Trophoblast cell (in vitro differentiated cells and primary cell): Measurements from ENCODE around the gene C16orf74.

Experiments used
- DNase-seq, 2 donors: peaks; one replicate each; pipeline ENCODE4 v3.0.0-alpha.2; 2016
- H2AFZ ChIP-seq: 2 replicates; pipeline ENCODE4 v1.6.1; 2013; ENCODE audit warnings: low read length, moderate library complexity, mild to moderate bottlenecking; ENCODE audit not compliant: insufficient read depth, poor library complexity
- H2AK5ac ChIP-seq: 2 replicates; pipeline ENCODE4 v1.6.1; 2013; ENCODE audit warnings: mild to moderate bottlenecking, low read length
- H2BK120ac ChIP-seq: 2 replicates; pipeline ENCODE4 v1.6.1; 2013; ENCODE audit warnings: low read length, mild to moderate bottlenecking, moderate library complexity; ENCODE audit not compliant: insufficient read depth, poor library complexity
- H2BK12ac ChIP-seq: 2 replicates; pipeline ENCODE4 v1.6.1; 2013; ENCODE audit warnings: mild to moderate bottlenecking, low read length, moderate library complexity
- H2BK5ac ChIP-seq: 2 replicates; pipeline ENCODE4 v1.6.1; 2013; ENCODE audit warnings: low read length, low read depth, moderate library complexity, mild to moderate bottlenecking; ENCODE audit not compliant: poor library complexity
- H3K14ac ChIP-seq: 2 replicates; pipeline ENCODE4 v1.6.1; 2013; ENCODE audit warnings: mild to moderate bottlenecking, low read length
- H3K18ac ChIP-seq: 2 replicates; pipeline ENCODE4 v1.6.1; 2013; ENCODE audit warnings: mild to moderate bottlenecking, low read length
- H3K23ac ChIP-seq: 2 replicates; pipeline ENCODE4 v1.6.1; 2013; ENCODE audit warnings: low read length
- H3K27ac ChIP-seq: 2 replicates; pipeline ENCODE4 v1.5.1; 2013; ENCODE audit warnings: low read depth, mild to moderate bottlenecking, inconsistent platforms, low read length, moderate library complexity
- H3K27me3 ChIP-seq: 2 replicates; pipeline ENCODE4 v1.6.1; 2013; ENCODE audit warnings: inconsistent platforms, mild to moderate bottlenecking, low read length, moderate library complexity; ENCODE audit not compliant: insufficient read depth
- H3K36me3 ChIP-seq, 2 experiments: 1 replicate in 1 of 2; 2 replicates in 1 of 2; pipeline ENCODE4 v1.6.1; 2013; ENCODE audit warnings: low read length in 2 of 2, mild to moderate bottlenecking in 2 of 2, moderate library complexity in 1 of 2; ENCODE audit not compliant: insufficient read depth in 2 of 2, control insufficient read depth in 1 of 2
- H3K4ac ChIP-seq: 2 replicates; pipeline ENCODE4 v1.6.1; 2013; ENCODE audit warnings: low read depth, mild to moderate bottlenecking, low read length, moderate library complexity
- H3K4me1 ChIP-seq, 2 experiments: 1 replicate in 1 of 2; 2 replicates in 1 of 2; pipeline ENCODE4 v1.6.1; 2013; ENCODE audit warnings: low read length in 2 of 2, mild to moderate bottlenecking in 2 of 2, moderate library complexity in 1 of 2; ENCODE audit not compliant: insufficient read depth in 2 of 2, control insufficient read depth in 1 of 2
- H3K4me2 ChIP-seq: 2 replicates; pipeline ENCODE4 v1.6.1; 2013; ENCODE audit warnings: inconsistent platforms, mild to moderate bottlenecking, low read length, moderate library complexity
- H3K4me3 ChIP-seq: 2 replicates; pipeline ENCODE4 v1.5.1; 2013; ENCODE audit warnings: mild to moderate bottlenecking, low read depth, low read length, inconsistent platforms
- H3K79me1 ChIP-seq: one replicate; pipeline ENCODE4 v1.6.1; 2013; ENCODE audit warnings: low read length
- H3K79me2 ChIP-seq: 2 replicates; pipeline ENCODE4 v1.6.1; 2013; ENCODE audit warnings: low read length, mild to moderate bottlenecking; ENCODE audit not compliant: control insufficient read depth, insufficient read depth, poor library complexity
- H3K9ac ChIP-seq: 2 replicates; pipeline ENCODE4 v1.6.1; 2013; ENCODE audit warnings: mild to moderate bottlenecking, low read length
- H3K9me3 ChIP-seq: 2 replicates; pipeline ENCODE4 v1.6.1; 2013; ENCODE audit warnings: low read depth, mild to moderate bottlenecking, control low read depth, inconsistent platforms, low read length; ENCODE audit not compliant: insufficient read depth
- H4K12ac ChIP-seq: 2 replicates; pipeline ENCODE4 v1.6.1; 2013; ENCODE audit warnings: low read depth, mild to moderate bottlenecking, low read length, moderate library complexity
- H4K8ac ChIP-seq: 2 replicates; pipeline ENCODE4 v1.6.1; 2013; ENCODE audit warnings: low read depth, mild to moderate bottlenecking, low read length, moderate library complexity
- H4K91ac ChIP-seq: one replicate; pipeline ENCODE4 v1.6.1; 2013; ENCODE audit warnings: low read depth, mild to moderate bottlenecking, low read length, moderate library complexity
- WGBS: extraction: QIAGEN DNeasy Blood & Tissue Kit; methylation state at CpG from one replicate; pipeline ENCODE4 v1.1.7; 2013; ENCODE audit warnings: missing lambda C conversion rate; ENCODE audit not compliant: insufficient read length, insufficient coverage; ENCODE audit errors: extremely low coverage; 5-methylcytosine and 5-hydroxymethylcytosine counted together

C16orf74 gene

DNA sequence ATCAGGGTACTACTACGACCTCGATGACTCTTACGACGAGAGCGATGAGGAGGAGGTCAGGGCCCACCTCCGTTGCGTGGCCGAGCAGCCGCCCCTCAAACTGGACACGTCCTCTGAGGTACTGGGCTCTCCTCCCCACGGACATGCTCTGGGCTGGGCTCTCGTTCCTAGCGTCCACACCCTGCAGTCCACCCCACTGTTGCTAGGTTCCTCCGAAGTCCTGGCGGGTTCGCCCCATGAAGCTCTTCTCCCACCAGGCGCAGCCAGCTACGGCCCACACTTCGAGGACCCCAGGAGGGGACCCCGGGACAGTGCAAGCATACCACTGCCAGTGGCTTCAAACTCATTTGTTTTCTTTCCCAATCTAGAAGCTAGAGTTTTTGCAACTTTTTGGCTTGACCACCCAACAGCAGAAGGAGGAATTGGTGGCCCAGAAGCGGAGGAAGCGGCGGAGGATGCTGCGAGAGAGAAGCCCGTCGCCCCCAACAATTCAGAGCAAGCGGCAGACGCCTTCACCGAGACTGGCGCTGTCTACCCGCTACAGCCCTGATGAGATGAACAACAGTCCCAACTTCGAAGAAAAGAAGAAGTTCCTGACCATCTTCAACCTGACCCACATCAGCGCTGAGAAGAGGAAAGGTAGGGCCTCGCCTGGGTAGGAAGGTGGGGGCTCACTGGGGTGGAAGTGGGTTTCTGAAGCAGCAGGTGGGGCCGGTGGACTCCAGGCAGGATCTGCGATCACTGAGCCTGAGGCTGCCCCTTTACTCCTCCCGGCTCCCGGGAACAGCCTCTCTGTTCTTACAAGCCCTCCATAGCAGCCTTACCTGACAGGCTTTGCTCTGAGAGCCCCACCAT lies 87.7 kb downstream of the C16orf74 start:
- no peak overlapping the region for H2AK5ac ChIP-seq
- H2BK5ac ChIP-seq, result no peak overlapping the region
- H3K27me3 ChIP-seq, result no peaks in the 10 kb centered on the region
- H2BK120ac ChIP-seq, result no peak overlapping the region
- no peak overlapping the region for H2BK12ac ChIP-seq
- H4K8ac ChIP-seq, result no peak overlapping the region
- DNase-seq, result no peak
- H3K4me2 ChIP-seq, result no peak overlapping the region
- no peak overlapping the region for H3K4me3 ChIP-seq
- H3K79me1 ChIP-seq, result no peaks in the 10 kb centered on the region
- H3K27ac ChIP-seq, result no peak overlapping the region
- no peak overlapping the region for H4K12ac ChIP-seq
- H3K4me1 ChIP-seq, result no peaks in the 10 kb centered on the region
- H2AFZ ChIP-seq, result no peak overlapping the region
- H3K9me3 ChIP-seq, result peaks cover 3% of the 10 kb centered on the region
- no peak overlapping the region for H3K23ac ChIP-seq
- no peak overlapping the region for H3K9ac ChIP-seq
- no peak overlapping the region for H3K18ac ChIP-seq
- H3K4ac ChIP-seq, result no peak overlapping the region
- H3K14ac ChIP-seq, result no peak overlapping the region
- H3K36me3 ChIP-seq, result peaks cover 87 to 91% of the 10 kb centered on the region in 2 experiments
- WGBS, result no CpG with 5 or more reads among the region's 38 CpGs
- H3K79me2 ChIP-seq, result no peaks in the 10 kb centered on the region
- H4K91ac ChIP-seq, result no peak overlapping the region

- Histone ChIP-seq H2BK12ac (no peak overlapping the region), H3K14ac (no peak overlapping the region), H3K4me1 (no peaks in the 10 kb centered on the region), H3K36me3 (peaks cover 86 to 90% of the 10 kb centered on the region in 2 experiments), H2AK5ac (no peak overlapping the region), H4K91ac (no peak overlapping the region), H3K9ac (no peak overlapping the region), H2BK5ac (no peak overlapping the region), H3K4me3 (no peak overlapping the region), H3K79me2 (no peaks in the 10 kb centered on the region), H3K79me1 (no peaks in the 10 kb centered on the region), H3K23ac (no peak overlapping the region), H3K4ac (no peak overlapping the region), H2AFZ (no peak overlapping the region), H3K18ac (no peak overlapping the region), H3K27ac (no peak overlapping the region), H3K27me3 (no peaks in the 10 kb centered on the region), H3K4me2 (no peak overlapping the region), H4K8ac (no peak overlapping the region), H2BK120ac (no peak overlapping the region), H3K9me3 (no peaks in the 10 kb centered on the region), H4K12ac (no peak overlapping the region)
- no CpG with 5 or more reads among the region's 3 CpGs for WGBS
- no peak for DNase-seq
Measured at GRCh38 chr16:85662482-85662812, 88.4 kb downstream of the C16orf74 start.

DNA sequence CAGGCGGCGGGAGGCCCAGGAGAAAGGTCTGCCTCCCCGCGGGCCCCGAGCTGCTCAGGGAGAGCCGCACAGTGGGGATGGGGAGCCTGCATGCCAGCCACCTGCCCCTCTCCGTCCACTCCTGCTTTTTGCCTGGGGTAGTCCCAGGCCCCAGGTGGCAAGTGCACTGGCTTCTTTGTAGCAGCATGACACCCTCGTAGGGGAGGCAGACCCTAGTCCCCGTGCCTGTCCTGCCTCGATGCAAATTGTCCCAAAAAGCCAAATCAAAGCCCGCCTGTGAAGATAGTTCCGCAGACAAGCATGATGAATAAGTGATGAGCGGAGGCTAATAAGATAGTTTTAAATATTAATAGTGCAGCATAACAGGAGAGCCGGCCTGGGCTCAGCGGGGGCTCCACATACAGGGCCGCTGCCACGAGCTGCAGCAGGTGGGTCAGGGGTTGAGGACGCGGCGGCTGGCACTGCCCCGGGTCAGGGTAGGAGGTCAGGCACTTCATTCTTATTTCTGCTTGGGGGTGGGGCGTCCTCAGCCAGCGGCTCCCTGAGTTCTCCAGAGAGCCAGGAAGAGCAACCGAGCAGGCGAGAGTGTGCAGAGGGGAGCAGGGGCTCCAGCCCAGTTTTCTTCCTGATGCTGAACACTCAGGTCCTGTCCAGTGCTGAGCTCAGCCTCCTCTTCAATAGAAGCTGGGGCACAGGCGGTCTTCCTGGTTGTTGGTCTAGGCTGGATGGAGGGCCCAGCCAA lies 89.0 kb downstream of the C16orf74 start:
- WGBS, result no CpG with 5 or more reads among the region's 26 CpGs
- H2AK5ac ChIP-seq, result no peak overlapping the region
- H2BK120ac ChIP-seq, result no peak overlapping the region
- H2BK5ac ChIP-seq, result no peak overlapping the region
- H3K9me3 ChIP-seq, result no peaks in the 10 kb centered on the region
- no peak overlapping the region for H3K23ac ChIP-seq
- H3K36me3 ChIP-seq, result peaks cover 87 to 90% of the 10 kb centered on the region in 2 experiments
- no peak overlapping the region for H2BK12ac ChIP-seq
- no peaks in the 10 kb centered on the region for H3K79me2 ChIP-seq
- no peak overlapping the region for H3K14ac ChIP-seq
- H3K4me1 ChIP-seq, result no peaks in the 10 kb centered on the region
- no peak overlapping the region for H2AFZ ChIP-seq
- H3K18ac ChIP-seq, result no peak overlapping the region
- no peak overlapping the region for H3K9ac ChIP-seq
- no peak overlapping the region for H4K91ac ChIP-seq
- H4K8ac ChIP-seq, result no peak overlapping the region
- no peak for DNase-seq
- no peak overlapping the region for H3K4ac ChIP-seq
- no peak overlapping the region for H3K4me2 ChIP-seq
- H3K79me1 ChIP-seq, result no peaks in the 10 kb centered on the region
- no peak overlapping the region for H3K27ac ChIP-seq
- H3K4me3 ChIP-seq, result no peak overlapping the region
- no peak overlapping the region for H4K12ac ChIP-seq
- no peaks in the 10 kb centered on the region for H3K27me3 ChIP-seq

DNA sequence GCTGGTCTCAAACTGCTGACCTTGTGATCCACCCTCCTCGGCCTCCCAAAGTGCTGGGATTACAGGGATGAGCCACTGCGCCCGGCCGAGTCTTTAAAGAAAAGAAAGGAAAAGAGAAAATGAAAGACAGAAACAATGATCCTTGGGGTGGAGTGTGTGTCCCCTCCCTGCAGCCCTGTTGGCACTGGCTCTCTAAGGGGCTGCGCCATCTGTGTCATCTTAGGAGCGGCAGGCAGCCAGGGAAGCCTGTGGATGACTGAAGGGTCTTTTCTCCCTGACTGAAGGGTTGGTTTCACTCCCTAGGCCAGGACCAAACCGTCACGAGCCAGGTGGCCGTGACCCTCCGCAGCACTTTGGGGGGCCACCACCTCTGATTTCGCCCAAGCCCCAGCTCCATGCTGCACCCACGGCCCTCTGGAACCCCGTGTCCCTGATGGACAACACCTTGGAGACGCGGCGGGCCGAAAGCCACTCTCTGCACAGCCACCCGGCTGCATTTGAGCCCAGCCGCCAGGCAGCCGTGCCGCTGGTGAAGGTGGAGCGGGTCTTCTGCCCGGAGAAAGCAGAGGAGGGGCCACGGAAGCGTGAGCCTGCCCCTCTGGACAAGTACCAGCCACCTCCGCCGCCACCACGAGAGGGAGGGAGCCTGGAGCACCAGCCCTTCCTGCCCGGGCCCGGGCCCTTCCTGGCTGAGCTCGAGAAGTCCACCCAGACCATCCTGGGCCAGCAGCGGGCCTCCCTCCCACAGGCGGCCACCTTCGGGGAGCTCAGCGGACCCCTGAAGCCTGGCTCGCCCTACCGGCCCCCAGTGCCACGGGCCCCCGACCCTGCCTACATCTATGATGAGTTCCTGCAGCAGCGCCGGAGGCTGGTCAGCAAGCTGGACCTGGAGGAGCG lies 89.8 kb downstream of the C16orf74 start:
- no peak overlapping the region for H2BK120ac ChIP-seq
- no peak overlapping the region for H4K12ac ChIP-seq
- no peak overlapping the region for H3K23ac ChIP-seq
- peaks cover 90 to 91% of the 10 kb centered on the region in 2 experiments for H3K36me3 ChIP-seq
- H3K18ac ChIP-seq, result no peak overlapping the region
- H3K79me1 ChIP-seq, result no peaks in the 10 kb centered on the region
- H3K27me3 ChIP-seq, result no peaks in the 10 kb centered on the region
- H3K9ac ChIP-seq, result no peak overlapping the region
- no peak overlapping the region for H3K27ac ChIP-seq
- no peak overlapping the region for H3K4ac ChIP-seq
- H3K79me2 ChIP-seq, result no peaks in the 10 kb centered on the region
- H3K4me3 ChIP-seq, result no peak overlapping the region
- H3K14ac ChIP-seq, result no peak overlapping the region
- no peak overlapping the region for H2BK5ac ChIP-seq
- no peak overlapping the region for H4K91ac ChIP-seq
- no peaks in the 10 kb centered on the region for H3K4me1 ChIP-seq
- H2AFZ ChIP-seq, result no peak overlapping the region
- no peak overlapping the region for H2AK5ac ChIP-seq
- WGBS, result no CpG with 5 or more reads among the region's 42 CpGs
- H3K4me2 ChIP-seq, result no peak overlapping the region
- H2BK12ac ChIP-seq, result no peak overlapping the region
- no peak for DNase-seq
- no peaks in the 10 kb centered on the region for H3K9me3 ChIP-seq
- H4K8ac ChIP-seq, result no peak overlapping the region
